SH-SY5Y (cell line): ENCODE measurements around the gene RET.

Experiments used
- GATA2 ChIP-seq: IDR thresholded peaks from 2 replicates; pipeline ENCODE4 v1.6.1; 2011; ENCODE audit warnings: mild to moderate bottlenecking, low read depth, low read length
- GATA3 ChIP-seq: IDR thresholded peaks from 2 replicates; pipeline ENCODE4 v1.6.1; 2011; ENCODE audit warnings: low read depth, mild to moderate bottlenecking, low read length, moderate library complexity

GRCh38 chr10:43113201-43114087 lies 36.6 kb downstream of the RET start:
- TF ChIP-seq GATA2: no peak
- TF ChIP-seq GATA3: no peak
